NCI-H446 (cell line): ENCODE measurements around the gene GLDC.
"Not testable (repeated sequence)": the region's sequence is repeated elsewhere in the genome, so short reads cannot be mapped to it uniquely, and the experiment has no call there.

Source experiments
- DNase-seq, 2 experiments: peaks; one replicate each; lab custom pipeline; 2025; lab: John Stamatoyannopoulos, UW

GLDC gene

GRCh38 chr9:6664204-6664680, 18.7 kb upstream of the GLDC start:
- DNase-seq = no peak

- DNase-seq = no peak
Measured at GRCh38 chr9:6660512-6660911, 15.0 kb upstream of the GLDC start.

- no peak for DNase-seq
Measured at GRCh38 chr9:6658628-6659353, 13.3 kb upstream of the GLDC start.

GRCh38 chr9:6656614-6657300, 11.2 kb upstream of the GLDC start:
- no peak for DNase-seq

- no peak for DNase-seq
Measured at GRCh38 chr9:6655036-6655435, 9.5 kb upstream of the GLDC start.

- peak; percentile 34 to 47 for DNase-seq
Measured at GRCh38 chr9:6646293-6646636, 736 bp upstream of the GLDC start.

GRCh38 chr9:6645105-6645354, 499 bp downstream of the GLDC start:
- DNase-seq = not testable (repeated sequence)

- no peak for DNase-seq
Measured at GRCh38 chr9:6644346-6645104, 1.0 kb downstream of the GLDC start.

GRCh38 chr9:6641961-6642360, 3.6 kb downstream of the GLDC start:
- no peak for DNase-seq

GRCh38 chr9:6641561-6641960, 4.0 kb downstream of the GLDC start:
- no peak for DNase-seq

GRCh38 chr9:6641056-6641455, 4.5 kb downstream of the GLDC start:
- no peak for DNase-seq

- no peak for DNase-seq
Measured at GRCh38 chr9:6640268-6641051, 5.1 kb downstream of the GLDC start.

- DNase-seq = no peak
Measured at GRCh38 chr9:6639622-6640021, 5.9 kb downstream of the GLDC start.

- no peak for DNase-seq
Measured at GRCh38 chr9:6634444-6634843, 11.1 kb downstream of the GLDC start.

GRCh38 chr9:6633378-6633777, 12.2 kb downstream of the GLDC start:
- no peak for DNase-seq

GRCh38 chr9:6632516-6633183, 12.9 kb downstream of the GLDC start:
- DNase-seq = no peak

- DNase-seq = no peak
Measured at GRCh38 chr9:6631207-6631512, 14.4 kb downstream of the GLDC start.

GRCh38 chr9:6630502-6631206, 14.9 kb downstream of the GLDC start:
- DNase-seq = no peak

- no peak for DNase-seq
Measured at GRCh38 chr9:6628704-6629103, 16.8 kb downstream of the GLDC start.

GRCh38 chr9:6625363-6625762, 20.2 kb downstream of the GLDC start:
- DNase-seq = peak in 1 of 2 experiments; percentile 44

GRCh38 chr9:6622784-6623183, 22.7 kb downstream of the GLDC start:
- not testable (repeated sequence) for DNase-seq
